Measurements from ENCODE around the gene DIP2B. TPM values are rescaled to one million over a fixed set of nuclear protein-coding genes. Genes with fewer than 3 reads are reported as not detected.

The DIP2B gene
- total and polyA plus RNA-seq, 2 of the 13 experiments (the other 11 are each of a cell fraction or from before 2014, with no cell fraction given): 32.1 to 35.8 TPM

- no peaks in the 10 kb centered on the region for H3K9me3 ChIP-seq (ENCODE audit: low read length)
- H3K4me3 ChIP-seq (replicated peaks in 1 of 3; ENCODE audit: insufficient read depth in 1 of 3, low read depth in 2 of 3, low read length in 3 of 3): no peak overlapping the region
- intact Hi-C loops (cut with micrococcal nuclease; ENCODE audit: unreplicated experiment): no loop called here
- H2AFZ ChIP-seq (ENCODE audit: low read length): no peak overlapping the region
- no peak for FAIRE-seq
- 0 out of 2 replicates have a peak, but pooled peaks cover 2% of the 10 kb centered on the region for H4K20me1 ChIP-seq (ENCODE audit: insufficient read depth, low read length)
- H3K79me2 ChIP-seq (ENCODE audit: insufficient read depth, low read length): peaks cover 89% of the 10 kb centered on the region
- no peak overlapping the region for H3K9ac ChIP-seq (ENCODE audit: insufficient read depth, low read depth, low read length)
- BruUV-seq (replicated peaks): no TSS peak
- no peak for DNase-seq (ENCODE audit: low spot score)
- in situ Hi-C loops (cut with HindIII; ENCODE audit: extremely low pct_ligation_motif_present, low pct_unique_long_range_greater_than_20kb): no loop called here
- no peaks in the 10 kb centered on the region for H3K27me3 ChIP-seq (ENCODE audit: control insufficient read depth in 1 of 2, insufficient read depth in 2 of 2, low read length in 2 of 2)
- 95% methylated on average over 2 of the region's 2 CpGs for WGBS (ENCODE audit: low lambda C conversion rate)
- H3K4me2 ChIP-seq (ENCODE audit: low read depth, low read length): no peak overlapping the region
- peaks cover 61% of the 10 kb centered on the region for H3K4me1 ChIP-seq (ENCODE audit: insufficient read depth, low read length)
- no peak overlapping the region for H3K27ac ChIP-seq (ENCODE audit: extremely low read length, insufficient read depth, low read length)
- POLR2A ChIA-PET: no interaction called here
- ATAC-seq: no peak
- TF ChIP-seq MAFK (conservative IDR thresholded peaks at IDR 0.05 in 1 of 2, IDR thresholded peaks at IDR 0.05 in 1 of 2; ENCODE audit: low read length in 2 of 2) (peak in 1 of 2 experiments; percentile 17; a peak in 1 of 4 replicates), TSC22D2 (CRISPR knock-in tag; IDR thresholded peaks at IDR 0.05; ENCODE audit: borderline replicate concordance) (no peak)
- CTCF ChIA-PET (ENCODE audit: low intra/inter-chr PET ratio, low total read pairs): no interaction called here
- H3K36me3 ChIP-seq (replicated peaks in 1 of 2; ENCODE audit: control insufficient read depth in 1 of 2, insufficient read depth in 2 of 2, low read length in 2 of 2): peaks cover 4 to 8% of the 10 kb centered on the region in 2 experiments; a peak in 3 of 5 replicates
Observed at GRCh38 chr12:50557421-50557820, 52.6 kb downstream of the DIP2B start.

GRCh38 chr12:50558970-50559369, 54.2 kb downstream of the DIP2B start:
- FAIRE-seq: no peak
- no TSS peak for BruUV-seq (replicated peaks)
- in situ Hi-C loops (cut with HindIII; ENCODE audit: extremely low pct_ligation_motif_present, low pct_unique_long_range_greater_than_20kb): no loop called here
- no peak for TF ChIP-seq ZBTB42 (CRISPR knock-in tag; IDR thresholded peaks at IDR 0.05)
- TF ChIP-seq ETV5 (CRISPR knock-in tag; IDR thresholded peaks at IDR 0.05; ENCODE audit: borderline replicate concordance): no peak
- no peak for TF ChIP-seq ZFP62 (CRISPR knock-in tag; IDR thresholded peaks at IDR 0.05)
- no peak for TF ChIP-seq ARNTL (CRISPR knock-in tag; IDR thresholded peaks at IDR 0.05)
- no peak for TF ChIP-seq GATA4 (IDR thresholded peaks at IDR 0.05; ENCODE audit: borderline replicate concordance, low read depth)
- TF ChIP-seq ZKSCAN1 (IDR thresholded peaks at IDR 0.05; ENCODE audit: low read length): no peak
- TF ChIP-seq AHR (CRISPR knock-in tag; IDR thresholded peaks at IDR 0.05): no peak
- TF ChIP-seq TRIM24 (CRISPR knock-in tag; IDR thresholded peaks at IDR 0.05): no peak
- TF ChIP-seq NFKB2 (CRISPR knock-in tag; IDR thresholded peaks at IDR 0.05; ENCODE audit: borderline replicate concordance): no peak
- TF ChIP-seq TAF15 (IDR thresholded peaks at IDR 0.05; ENCODE audit: low read depth, low read length, poor library complexity, severe bottlenecking): no peak
- TF ChIP-seq RNF2 (conservative IDR thresholded peaks at IDR 0.05; ENCODE audit: low read depth): no peak
- no peak for TF ChIP-seq PPARG (CRISPR knock-in tag; conservative IDR thresholded peaks at IDR 0.05)
- no peak for TF ChIP-seq ZNF570 (CRISPR knock-in tag; IDR thresholded peaks at IDR 0.05; ENCODE audit: borderline replicate concordance)
- no peak for TF ChIP-seq STAT5B (CRISPR knock-in tag; IDR thresholded peaks at IDR 0.05)
- no peak for TF ChIP-seq SMAD1 (CRISPR knock-in tag; IDR thresholded peaks at IDR 0.05; ENCODE audit: borderline replicate concordance, low read depth)
- TF ChIP-seq ZNF597 (CRISPR knock-in tag; IDR thresholded peaks at IDR 0.05): no peak
- no peak for TF ChIP-seq NR0B2 (CRISPR knock-in tag; IDR thresholded peaks at IDR 0.05)
- no peak for TF ChIP-seq ZFP36L2 (CRISPR knock-in tag; IDR thresholded peaks at IDR 0.05)

More at GRCh38 chr12:50558970-50559369, 54.2 kb downstream of the DIP2B start:
- Histone ChIP-seq H2AFZ (ENCODE audit: low read length) (no peak overlapping the region), H3K4me1 (ENCODE audit: insufficient read depth, low read length) (peaks cover 67% of the 10 kb centered on the region), H3K36me3 (replicated peaks in 1 of 2; ENCODE audit: control insufficient read depth in 1 of 2, insufficient read depth in 2 of 2, low read length in 2 of 2) (peaks cover 4 to 8% of the 10 kb centered on the region in 2 experiments; a peak in 3 of 5 replicates), H4K20me1 (ENCODE audit: insufficient read depth, low read length) (peaks cover 2% of the 10 kb centered on the region; the same call in 1 of the 2 replicates), H3K9ac (ENCODE audit: insufficient read depth, low read depth, low read length) (no peak overlapping the region), H3K27me3 (ENCODE audit: control insufficient read depth in 1 of 2, insufficient read depth in 2 of 2, low read length in 2 of 2) (no peaks in the 10 kb centered on the region), H3K4me3 (replicated peaks in 1 of 3; ENCODE audit: insufficient read depth in 1 of 3, low read depth in 2 of 3, low read length in 3 of 3) (no peak overlapping the region), H3K4me2 (ENCODE audit: low read depth, low read length) (no peak overlapping the region), H3K9me3 (ENCODE audit: low read length) (no peaks in the 10 kb centered on the region), H3K79me2 (ENCODE audit: insufficient read depth, low read length) (peaks cover 89% of the 10 kb centered on the region), H3K27ac (ENCODE audit: extremely low read length, insufficient read depth, low read length) (no peak overlapping the region)
- ATAC-seq (no peak), DNase-seq (ENCODE audit: low spot score) (no peak)
- ChIA-PET POLR2A (interaction anchor here (1.5 kb wide), 1 partner anchor 10 kb away, joined by 4 read pairs; no protein-coding TSS in a partner anchor), CTCF (ENCODE audit: low intra/inter-chr PET ratio, low total read pairs) (no interaction called here)
- 71% methylated on average over 1 of the region's 1 CpG for WGBS (ENCODE audit: low lambda C conversion rate)
- intact Hi-C loops (cut with micrococcal nuclease; ENCODE audit: unreplicated experiment): no loop called here
